Smooth muscle cell (in vitro differentiated cells): ENCODE measurements around the gene ARID5B. TPM values are rescaled to one million over a fixed set of nuclear protein-coding genes. Genes with fewer than 3 reads are reported as not detected.

Source experiments
- DNase-seq: peaks from one replicate; lab custom pipeline; 2025; ENCODE audit not compliant: unreplicated experiment; lab: John Stamatoyannopoulos, UW
- H2AFZ ChIP-seq: fragments of 200-600 bp; sonication (generic); 2 replicates; pipeline ENCODE4 v1.6.0; 2016; ENCODE audit warnings: antibody characterized with exemption, low read depth, mild to moderate bottlenecking
- H3F3A ChIP-seq: fragments of 200-600 bp; sonication (generic); 2 replicates; pipeline ENCODE4 v1.6.0; 2017; ENCODE audit warnings: antibody characterized with exemption, low read depth
- H3K27ac ChIP-seq: fragments of 200-600 bp; sonication (generic); 2 replicates; pipeline ENCODE4 v1.5.1; 2016; ENCODE audit warnings: low read depth, mild to moderate bottlenecking
- H3K27me3 ChIP-seq: fragments of 200-600 bp; sonication (generic); 2 replicates; pipeline ENCODE4 v1.6.1; 2016; ENCODE audit warnings: low read depth, mild to moderate bottlenecking
- H3K36me3 ChIP-seq: fragments of 200-600 bp; sonication (generic); 2 replicates; pipeline ENCODE4 v1.5.1; 2016; ENCODE audit warnings: low read depth
- H3K4me1 ChIP-seq: fragments of 200-600 bp; sonication (generic); 2 replicates; pipeline ENCODE4 v1.5.1; 2016; ENCODE audit warnings: low read depth
- H3K4me2 ChIP-seq: fragments of 200-600 bp; sonication (generic); 2 replicates; pipeline ENCODE4 v1.6.0; 2016; ENCODE audit warnings: mild to moderate bottlenecking
- H3K4me3 ChIP-seq: fragments of 200-600 bp; sonication (generic); 2 replicates; pipeline ENCODE4 v1.5.1; 2016; ENCODE audit warnings: mild to moderate bottlenecking
- H3K79me2 ChIP-seq: fragments of 200-600 bp; sonication (generic); 2 replicates; pipeline ENCODE4 v1.6.0; 2016; ENCODE audit warnings: low read depth, mild to moderate bottlenecking
- H3K9ac ChIP-seq: fragments of 200-600 bp; sonication (generic); 2 replicates; pipeline ENCODE4 v1.6.0; 2016; ENCODE audit warnings: low read depth
- H3K9me3 ChIP-seq: fragments of 200-600 bp; sonication (generic); replicated peaks from 2 replicates; pipeline ENCODE4 v1.5.1; 2016; ENCODE audit warnings: low read depth
- H4K20me1 ChIP-seq: fragments of 200-600 bp; sonication (generic); 2 replicates; pipeline ENCODE4 v1.6.0; 2016; ENCODE audit warnings: low read depth
- CTCF ChIP-seq: fragments of 200-600 bp; sonication (generic); IDR thresholded peaks from 2 replicates; pipeline ENCODE4 v1.5.1; 2017; ENCODE audit warnings: borderline replicate concordance, mild to moderate bottlenecking, antibody characterized with exemption; ENCODE audit not compliant: insufficient read depth, poor library complexity, severe bottlenecking
- WGBS: methylation state at CpG from one replicate; pipeline ENCODE4 v1.1.7; 2016; ENCODE audit warnings: low lambda C conversion rate; 5-methylcytosine and 5-hydroxymethylcytosine counted together
- polyA plus RNA-seq: library from polyadenylated mRNA; unstranded; fragments of >200 nt; fragmentation: Nextera tagmentation; extraction: Ambion mirVana; gene quantifications from 2 replicates; pipeline ENCODE4 v1.2.1, GENCODE V29; 2016
- total RNA-seq: library from RNA; depleted of rRNA; stranded (reverse); fragments of >200 nt; gene quantifications from 2 replicates; pipeline ENCODE4 v1.2.3, GENCODE V29; 2014

Gene ARID5B
- total and polyA plus RNA-seq, 2 experiments from 2014 or later = 49.0 to 67.6 TPM

GRCh38 chr10:62050893-62051433 lies 149.5 kb downstream of the ARID5B start:
- DNase-seq = no peak
- Histone ChIP-seq H3K4me2 (peak overlapping the region; percentile 91), H3K27me3 (no peaks in the 10 kb centered on the region), H3K9me3 (no peaks in the 10 kb centered on the region), H3K4me3 (peak overlapping the region; percentile 81), H3K4me1 (peaks cover 12% of the 10 kb centered on the region), H3F3A (peaks cover 37% of the 10 kb centered on the region), H3K36me3 (peaks cover 6% of the 10 kb centered on the region), H3K79me2 (peaks cover 58% of the 10 kb centered on the region), H2AFZ (no peak overlapping the region), H4K20me1 (peaks cover 46% of the 10 kb centered on the region), H3K9ac (peak overlapping the region; percentile 99), H3K27ac (peak overlapping the region; percentile 100)
- 34% methylated on average over 9 of the region's 9 CpGs for WGBS
- no peak for TF ChIP-seq CTCF

- Histone ChIP-seq H3K4me1 (peaks cover 8% of the 10 kb centered on the region), H3K27ac (peak overlapping the region; percentile 100), H3K4me2 (peak overlapping the region; percentile 91), H2AFZ (no peak overlapping the region), H3F3A (peaks cover 34% of the 10 kb centered on the region), H4K20me1 (peaks cover 58% of the 10 kb centered on the region), H3K9ac (no peak overlapping the region), H3K4me3 (peak overlapping the region; percentile 81), H3K27me3 (no peaks in the 10 kb centered on the region), H3K9me3 (no peaks in the 10 kb centered on the region), H3K79me2 (peaks cover 72% of the 10 kb centered on the region), H3K36me3 (peaks cover 6% of the 10 kb centered on the region)
- TF ChIP-seq CTCF = no peak
- DNase-seq = no peak
- WGBS = 99% methylated on average over 4 of the region's 4 CpGs
Measured at GRCh38 chr10:62052276-62052675, 150.8 kb downstream of the ARID5B start.

GRCh38 chr10:62053860-62054259 lies 152.4 kb downstream of the ARID5B start:
- no peak for TF ChIP-seq CTCF
- H3K4me2 ChIP-seq = peak overlapping the region; percentile 29
- no peak for DNase-seq
- no peak overlapping the region for H3K9ac ChIP-seq
- peaks cover 18% of the 10 kb centered on the region for H3F3A ChIP-seq
- no peaks in the 10 kb centered on the region for H3K9me3 ChIP-seq
- H3K27ac ChIP-seq = peak overlapping the region; percentile 29
- peaks cover 2% of the 10 kb centered on the region for H3K4me1 ChIP-seq
- peaks cover 82% of the 10 kb centered on the region for H3K79me2 ChIP-seq
- H4K20me1 ChIP-seq = peaks cover 66% of the 10 kb centered on the region
- H2AFZ ChIP-seq = no peak overlapping the region
- no peaks in the 10 kb centered on the region for H3K27me3 ChIP-seq
- no peak overlapping the region for H3K4me3 ChIP-seq
- peaks cover 9% of the 10 kb centered on the region for H3K36me3 ChIP-seq
- WGBS = 96% methylated on average over 2 of the region's 2 CpGs

GRCh38 chr10:62054408-62054807 lies 152.9 kb downstream of the ARID5B start:
- no peaks in the 10 kb centered on the region for H3K9me3 ChIP-seq
- peak overlapping the region; percentile 29 for H3K27ac ChIP-seq
- H3K4me3 ChIP-seq = no peak overlapping the region
- no peaks in the 10 kb centered on the region for H3K4me1 ChIP-seq
- H3K79me2 ChIP-seq = peaks cover 82% of the 10 kb centered on the region
- H3F3A ChIP-seq = peaks cover 16% of the 10 kb centered on the region
- peaks cover 66% of the 10 kb centered on the region for H4K20me1 ChIP-seq
- peaks cover 13% of the 10 kb centered on the region for H3K36me3 ChIP-seq
- TF ChIP-seq CTCF = no peak
- H2AFZ ChIP-seq = no peak overlapping the region
- no peak for DNase-seq
- no peak overlapping the region for H3K9ac ChIP-seq
- no peaks in the 10 kb centered on the region for H3K27me3 ChIP-seq
- H3K4me2 ChIP-seq = peak overlapping the region; percentile 29
